ENCODE measurements around the gene PRDM10. TPM values are rescaled to one million over a fixed set of nuclear protein-coding genes. Genes with fewer than 3 reads are reported as not detected.
A peak's percentile ranks its signal among the peaks of the same experiment; 100 is the strongest.
"Not testable (repeated sequence)": the region's sequence is repeated elsewhere in the genome, so short reads cannot be mapped to it uniquely, and the experiment has no call there.

PRDM10 gene
- total RNA-seq, 4 donors from 2014 or later: 7.8 to 18.6 (median 9.7) TPM

DNA sequence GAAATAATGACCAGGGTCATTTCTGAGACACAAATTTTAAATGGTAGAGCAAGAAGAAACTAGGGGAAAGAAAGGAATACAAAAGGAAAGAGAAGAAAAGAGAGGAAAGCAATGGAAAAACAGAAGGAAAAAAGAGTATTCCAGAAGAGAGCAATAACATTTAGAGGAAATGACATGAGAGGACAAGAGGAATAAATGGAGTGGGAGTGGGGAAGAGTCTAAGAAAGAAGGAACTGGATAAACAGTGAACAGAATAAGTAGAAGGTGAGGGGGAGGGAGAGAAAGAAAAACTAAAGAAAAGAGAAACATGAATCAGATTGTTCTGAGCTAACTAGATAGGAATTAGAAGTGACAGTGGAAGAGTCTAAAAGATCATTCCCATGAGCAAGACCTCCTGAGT is 28.4 kb downstream of the PRDM10 start:
- DNase-seq: no peak
- Histone ChIP-seq H3K9me3 (no peaks in the 10 kb centered on the region), H3K4me1 (peaks cover 21 to 27% of the 10 kb centered on the region in 2 donors), H3K27ac (peak overlapping the region; percentile 68 to 92 (median 87)), H3K27me3 (no peaks in the 10 kb centered on the region), H3K4me3 (replicated peaks in 1 of 3) (no peak overlapping the region), H3K36me3 (no peaks in the 10 kb centered on the region)
- no peak for TF ChIP-seq POLR2A (IDR thresholded peaks at IDR 0.05)
- TF ChIP-seq, protein P1, sequence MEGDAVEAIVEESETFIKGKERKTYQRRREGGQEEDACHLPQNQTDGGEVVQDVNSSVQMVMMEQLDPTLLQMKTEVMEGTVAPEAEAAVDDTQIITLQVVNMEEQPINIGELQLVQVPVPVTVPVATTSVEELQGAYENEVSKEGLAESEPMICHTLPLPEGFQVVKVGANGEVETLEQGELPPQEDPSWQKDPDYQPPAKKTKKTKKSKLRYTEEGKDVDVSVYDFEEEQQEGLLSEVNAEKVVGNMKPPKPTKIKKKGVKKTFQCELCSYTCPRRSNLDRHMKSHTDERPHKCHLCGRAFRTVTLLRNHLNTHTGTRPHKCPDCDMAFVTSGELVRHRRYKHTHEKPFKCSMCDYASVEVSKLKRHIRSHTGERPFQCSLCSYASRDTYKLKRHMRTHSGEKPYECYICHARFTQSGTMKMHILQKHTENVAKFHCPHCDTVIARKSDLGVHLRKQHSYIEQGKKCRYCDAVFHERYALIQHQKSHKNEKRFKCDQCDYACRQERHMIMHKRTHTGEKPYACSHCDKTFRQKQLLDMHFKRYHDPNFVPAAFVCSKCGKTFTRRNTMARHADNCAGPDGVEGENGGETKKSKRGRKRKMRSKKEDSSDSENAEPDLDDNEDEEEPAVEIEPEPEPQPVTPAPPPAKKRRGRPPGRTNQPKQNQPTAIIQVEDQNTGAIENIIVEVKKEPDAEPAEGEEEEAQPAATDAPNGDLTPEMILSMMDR (IDR thresholded peaks at IDR 0.05): no peak
- intact Hi-C loops (cut with DNase I): no loop called here

DNA sequence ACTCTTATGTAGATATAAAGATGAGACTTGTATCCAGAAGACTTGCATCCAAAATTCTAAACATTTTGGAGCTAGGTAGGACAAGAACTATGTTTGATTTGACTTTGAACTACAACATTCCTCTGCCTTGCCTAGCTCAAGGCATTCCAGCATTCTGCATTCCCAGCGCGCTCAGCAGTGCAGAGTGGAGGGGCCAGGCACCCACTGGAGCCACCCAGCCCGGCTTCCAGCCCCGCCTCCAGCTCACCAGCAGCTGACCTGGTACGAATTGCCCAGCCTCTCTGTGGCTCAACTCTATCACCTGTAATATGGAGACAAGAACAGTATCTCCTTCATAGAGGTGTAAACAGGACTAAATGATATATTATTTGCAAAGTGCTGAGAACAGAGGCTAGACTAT is 28.8 kb downstream of the PRDM10 start:
- 28 to 54% methylated on average over 5 of the region's 5 CpGs for WGBS, 2 donors
- intact Hi-C loops (cut with DNase I): no loop called here
- TF ChIP-seq POLR2A (IDR thresholded peaks at IDR 0.05): peak in 1 of 2 donors; percentile 59
- TF ChIP-seq, protein P1 (IDR thresholded peaks at IDR 0.05): no peak
- Histone ChIP-seq H3K27me3 (no peaks in the 10 kb centered on the region), H3K9me3 (no peaks in the 10 kb centered on the region), H3K4me1 (peaks cover 21 to 27% of the 10 kb centered on the region in 2 donors), H3K36me3 (no peaks in the 10 kb centered on the region), H3K4me3 (replicated peaks in 1 of 3) (no peak overlapping the region), H3K27ac (peak overlapping the region; percentile 77 to 92 (median 87))
- peak; percentile 92 to 95 for DNase-seq

DNA sequence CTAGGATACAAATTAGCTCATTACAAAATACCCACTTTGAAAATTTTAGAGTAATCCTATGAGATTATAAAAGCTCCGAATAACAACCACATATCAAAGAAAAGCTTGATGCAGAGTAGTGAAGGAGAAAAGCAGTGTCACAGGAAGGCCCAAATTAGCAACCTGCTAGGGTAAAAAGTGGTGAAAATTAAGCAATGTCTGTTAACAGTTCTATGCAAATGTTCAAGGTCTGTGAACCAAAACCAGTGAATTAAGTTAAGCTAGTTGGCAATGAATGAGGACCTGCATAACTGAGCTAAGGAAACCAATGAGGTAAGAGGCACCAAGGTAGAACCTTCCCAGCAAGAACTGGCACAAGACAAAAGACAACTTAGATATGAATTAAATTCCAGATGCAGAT is 29.6 kb downstream of the PRDM10 start:
- H3K4me3 ChIP-seq (replicated peaks in 1 of 3): no peak overlapping the region
- no peaks in the 10 kb centered on the region for H3K9me3 ChIP-seq
- 35 to 37% methylated on average over 1 of the region's 1 CpG for WGBS, 2 donors

DNA sequence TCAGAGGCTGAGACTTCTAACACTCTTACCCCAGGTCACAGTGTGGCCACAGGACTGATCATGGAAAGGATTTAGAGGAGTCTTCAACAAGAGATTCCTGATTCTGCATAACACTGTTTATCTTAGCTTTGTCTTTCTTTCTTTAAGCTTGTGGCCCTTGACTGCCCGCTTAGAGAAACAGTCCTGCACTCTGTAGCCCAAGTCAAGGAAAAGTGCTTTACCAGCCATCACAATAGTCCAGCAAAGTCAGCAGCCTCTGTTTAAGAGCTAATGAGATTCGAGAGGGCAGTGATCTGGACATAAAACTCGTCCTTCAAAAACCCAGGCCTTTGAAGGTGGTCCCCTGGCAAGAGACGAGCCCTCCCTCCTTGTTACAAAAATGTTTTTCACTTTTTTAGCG is 30.0 kb downstream of the PRDM10 start:
- Histone ChIP-seq H3K4me3 (replicated peaks in 1 of 3) (no peak overlapping the region), H3K9me3 (no peaks in the 10 kb centered on the region), H3K36me3 (no peaks in the 10 kb centered on the region), H3K4me1 (peaks cover 21 to 27% of the 10 kb centered on the region in 2 donors), H3K27ac (peak overlapping the region; percentile 77 to 92 (median 87)), H3K27me3 (no peaks in the 10 kb centered on the region)
- intact Hi-C loops (cut with DNase I): no loop called here
- WGBS, 2 donors: 37 to 49% methylated on average over 5 of the region's 5 CpGs
- TF ChIP-seq, protein P1 (IDR thresholded peaks at IDR 0.05): no peak
- peak in 1 of 2 donors; percentile 34 for TF ChIP-seq POLR2A (IDR thresholded peaks at IDR 0.05)
- peak; percentile 69 for DNase-seq

More for the DNA sequence above, 29.6 kb downstream of the PRDM10 start:
- H3K36me3 ChIP-seq: no peaks in the 10 kb centered on the region
- peak overlapping the region; percentile 77 to 92 (median 87) for H3K27ac ChIP-seq
- no peak for DNase-seq
- TF ChIP-seq, protein P1 (IDR thresholded peaks at IDR 0.05): no peak
- TF ChIP-seq POLR2A (IDR thresholded peaks at IDR 0.05): no peak
- no peaks in the 10 kb centered on the region for H3K27me3 ChIP-seq
- peaks cover 21 to 27% of the 10 kb centered on the region in 2 donors for H3K4me1 ChIP-seq
- intact Hi-C loops (cut with DNase I): no loop called here

DNA sequence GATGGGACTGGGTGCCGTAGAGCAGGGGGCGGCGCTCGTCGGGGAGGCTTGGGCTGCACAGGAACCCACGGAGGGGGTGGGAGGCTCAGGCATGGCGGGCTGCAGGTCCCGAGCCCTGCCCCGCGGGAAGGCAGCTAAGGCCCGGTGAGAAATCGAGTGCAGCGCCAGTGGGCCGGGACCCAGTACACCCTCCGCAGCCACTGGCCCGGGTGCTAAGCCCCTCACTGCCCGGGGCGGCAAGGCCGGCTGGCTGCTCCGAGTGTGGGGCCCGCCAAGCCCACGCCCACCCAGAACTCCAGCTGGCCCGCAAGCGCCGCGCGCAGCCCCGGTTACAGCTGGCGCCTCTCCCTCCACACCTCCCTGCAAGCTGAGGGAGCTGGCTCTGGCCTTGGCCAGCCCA is 30.8 kb downstream of the PRDM10 start:
- DNase-seq; intact Hi-C loops (cut with DNase I): not testable (repeated sequence)
- 95 to 97% methylated on average over 7 to 10 of the region's 29 CpGs for WGBS, 2 donors

DNA sequence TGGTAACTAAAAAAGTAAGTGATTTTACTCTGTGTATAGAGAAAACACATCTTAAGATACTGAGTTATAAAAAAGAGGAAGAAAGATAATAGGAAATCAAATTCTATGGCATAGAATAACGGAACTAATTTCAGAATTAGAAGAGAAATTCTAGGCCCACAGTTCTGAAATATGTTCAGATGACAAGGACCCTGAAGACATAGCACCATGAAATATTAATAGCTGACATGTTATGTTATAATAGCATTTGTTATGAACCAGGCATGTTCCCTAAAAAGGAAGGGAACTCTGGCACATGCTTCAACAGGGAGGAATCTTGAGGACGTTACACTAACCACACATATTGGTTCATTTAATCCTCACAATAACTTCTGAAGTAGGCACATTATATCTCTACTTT is 32.7 kb downstream of the PRDM10 start:
- DNase-seq: no peak
- H3K27me3 ChIP-seq: no peaks in the 10 kb centered on the region
- TF ChIP-seq, protein P1 (IDR thresholded peaks at IDR 0.05): no peak
- no peak for TF ChIP-seq POLR2A (IDR thresholded peaks at IDR 0.05)
- H3K9me3 ChIP-seq: no peaks in the 10 kb centered on the region
- no peak overlapping the region for H3K4me3 ChIP-seq (replicated peaks in 1 of 3)
- intact Hi-C loops (cut with DNase I): no loop called here
- H3K4me1 ChIP-seq: peaks cover 21 to 27% of the 10 kb centered on the region in 2 donors
- no peaks in the 10 kb centered on the region for H3K36me3 ChIP-seq
- no peak overlapping the region for H3K27ac ChIP-seq
- 83 to 93% methylated on average over 2 of the region's 2 CpGs for WGBS, 2 donors

More for the DNA sequence above, 30.8 kb downstream of the PRDM10 start:
- Histone ChIP-seq H3K4me1 (peaks cover 21 to 27% of the 10 kb centered on the region in 2 donors), H3K27ac (peak overlapping the region; percentile 77 to 92 (median 87))
- H3K4me3 ChIP-seq (replicated peaks in 1 of 3); H3K27me3 ChIP-seq; H3K36me3 ChIP-seq; H3K9me3 ChIP-seq: not testable (repeated sequence)
